Smooth muscle cell (in vitro differentiated cells): Measurements from ENCODE around the gene MUC4. TPM values are rescaled to one million over a fixed set of nuclear protein-coding genes. Genes with fewer than 3 reads are reported as not detected.

Source experiments
- DNase-seq: peaks from one replicate; lab custom pipeline; 2025; ENCODE audit not compliant: unreplicated experiment; lab: John Stamatoyannopoulos, UW
- H2AFZ ChIP-seq: fragments of 200-600 bp; sonication (generic); 2 replicates; pipeline ENCODE4 v1.6.0; 2016; ENCODE audit warnings: antibody characterized with exemption, low read depth, mild to moderate bottlenecking
- H3F3A ChIP-seq: fragments of 200-600 bp; sonication (generic); 2 replicates; pipeline ENCODE4 v1.6.0; 2017; ENCODE audit warnings: antibody characterized with exemption, low read depth
- H3K27ac ChIP-seq: fragments of 200-600 bp; sonication (generic); 2 replicates; pipeline ENCODE4 v1.5.1; 2016; ENCODE audit warnings: low read depth, mild to moderate bottlenecking
- H3K27me3 ChIP-seq: fragments of 200-600 bp; sonication (generic); 2 replicates; pipeline ENCODE4 v1.6.1; 2016; ENCODE audit warnings: low read depth, mild to moderate bottlenecking
- H3K36me3 ChIP-seq: fragments of 200-600 bp; sonication (generic); 2 replicates; pipeline ENCODE4 v1.5.1; 2016; ENCODE audit warnings: low read depth
- H3K4me1 ChIP-seq: fragments of 200-600 bp; sonication (generic); 2 replicates; pipeline ENCODE4 v1.5.1; 2016; ENCODE audit warnings: low read depth
- H3K4me2 ChIP-seq: fragments of 200-600 bp; sonication (generic); 2 replicates; pipeline ENCODE4 v1.6.0; 2016; ENCODE audit warnings: mild to moderate bottlenecking
- H3K4me3 ChIP-seq: fragments of 200-600 bp; sonication (generic); 2 replicates; pipeline ENCODE4 v1.5.1; 2016; ENCODE audit warnings: mild to moderate bottlenecking
- H3K79me2 ChIP-seq: fragments of 200-600 bp; sonication (generic); 2 replicates; pipeline ENCODE4 v1.6.0; 2016; ENCODE audit warnings: low read depth, mild to moderate bottlenecking
- H3K9ac ChIP-seq: fragments of 200-600 bp; sonication (generic); 2 replicates; pipeline ENCODE4 v1.6.0; 2016; ENCODE audit warnings: low read depth
- H3K9me3 ChIP-seq: fragments of 200-600 bp; sonication (generic); replicated peaks from 2 replicates; pipeline ENCODE4 v1.5.1; 2016; ENCODE audit warnings: low read depth
- H4K20me1 ChIP-seq: fragments of 200-600 bp; sonication (generic); 2 replicates; pipeline ENCODE4 v1.6.0; 2016; ENCODE audit warnings: low read depth
- WGBS: methylation state at CpG from one replicate; pipeline ENCODE4 v1.1.7; 2016; ENCODE audit warnings: low lambda C conversion rate; 5-methylcytosine and 5-hydroxymethylcytosine counted together
- polyA plus RNA-seq: library from polyadenylated mRNA; unstranded; fragments of >200 nt; fragmentation: Nextera tagmentation; extraction: Ambion mirVana; gene quantifications from 2 replicates; pipeline ENCODE4 v1.2.1, GENCODE V29; 2016
- total RNA-seq: library from RNA; depleted of rRNA; stranded (reverse); fragments of >200 nt; gene quantifications from 2 replicates; pipeline ENCODE4 v1.2.3, GENCODE V29; 2014
- TF ChIP-seq, protein P1 (sequence below): fragments of 200-600 bp; sonication (generic); IDR thresholded peaks from 2 replicates; pipeline ENCODE4 v1.5.1; 2017; ENCODE audit warnings: borderline replicate concordance, mild to moderate bottlenecking, antibody characterized with exemption; ENCODE audit not compliant: insufficient read depth, poor library complexity, severe bottlenecking

The MUC4 gene
- total and polyA plus RNA-seq, 2 experiments from 2014 or later, result not detected

DNA sequence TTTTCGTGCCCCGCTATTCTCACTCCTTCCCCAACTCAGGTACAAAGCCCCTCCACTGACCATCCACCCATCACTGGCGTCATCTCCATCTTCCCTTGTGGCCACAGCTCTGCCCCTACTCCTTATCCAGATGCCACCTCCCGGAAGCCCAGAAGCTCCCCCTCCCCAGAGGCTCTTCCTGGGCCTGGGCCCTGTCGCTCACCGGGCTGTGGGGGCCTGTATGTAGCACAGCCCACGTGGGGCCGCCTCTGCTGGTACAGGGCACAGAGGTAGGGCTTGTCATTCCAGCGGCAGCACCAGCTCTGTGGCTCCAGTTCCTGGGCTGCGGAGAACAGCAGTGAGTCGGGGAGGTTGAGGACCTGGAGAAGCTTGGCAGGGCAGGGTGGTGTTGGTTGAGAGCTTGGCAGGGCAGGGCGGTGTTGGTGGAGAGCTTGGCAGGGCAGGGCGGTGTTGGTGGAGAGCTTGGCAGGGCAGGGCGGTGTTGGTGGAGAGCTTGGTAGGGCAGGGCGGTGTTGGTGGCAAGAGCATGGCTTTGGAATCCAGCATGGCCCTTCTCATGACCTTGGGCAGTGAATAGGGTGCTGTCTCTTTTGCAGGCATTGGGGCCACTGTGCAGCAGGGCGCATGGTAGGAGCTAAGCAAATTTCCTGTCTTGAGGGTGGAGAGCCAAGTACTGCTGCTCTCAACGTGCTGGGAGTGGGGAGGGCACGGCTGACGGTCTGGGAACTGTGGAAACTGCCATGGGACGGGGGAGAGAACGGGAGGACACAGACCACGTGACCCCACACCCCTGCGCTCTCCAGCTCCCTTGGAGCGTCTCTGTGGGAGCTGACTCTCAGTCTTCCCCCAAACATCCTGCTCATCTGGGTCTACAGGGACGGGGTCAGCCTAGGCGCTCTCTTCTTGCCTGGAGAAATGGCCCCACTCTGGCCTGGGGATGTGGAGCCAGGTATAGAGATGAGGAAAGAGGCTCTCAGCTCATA is 47.6 kb downstream of the MUC4 start:
- TF ChIP-seq, protein P1, sequence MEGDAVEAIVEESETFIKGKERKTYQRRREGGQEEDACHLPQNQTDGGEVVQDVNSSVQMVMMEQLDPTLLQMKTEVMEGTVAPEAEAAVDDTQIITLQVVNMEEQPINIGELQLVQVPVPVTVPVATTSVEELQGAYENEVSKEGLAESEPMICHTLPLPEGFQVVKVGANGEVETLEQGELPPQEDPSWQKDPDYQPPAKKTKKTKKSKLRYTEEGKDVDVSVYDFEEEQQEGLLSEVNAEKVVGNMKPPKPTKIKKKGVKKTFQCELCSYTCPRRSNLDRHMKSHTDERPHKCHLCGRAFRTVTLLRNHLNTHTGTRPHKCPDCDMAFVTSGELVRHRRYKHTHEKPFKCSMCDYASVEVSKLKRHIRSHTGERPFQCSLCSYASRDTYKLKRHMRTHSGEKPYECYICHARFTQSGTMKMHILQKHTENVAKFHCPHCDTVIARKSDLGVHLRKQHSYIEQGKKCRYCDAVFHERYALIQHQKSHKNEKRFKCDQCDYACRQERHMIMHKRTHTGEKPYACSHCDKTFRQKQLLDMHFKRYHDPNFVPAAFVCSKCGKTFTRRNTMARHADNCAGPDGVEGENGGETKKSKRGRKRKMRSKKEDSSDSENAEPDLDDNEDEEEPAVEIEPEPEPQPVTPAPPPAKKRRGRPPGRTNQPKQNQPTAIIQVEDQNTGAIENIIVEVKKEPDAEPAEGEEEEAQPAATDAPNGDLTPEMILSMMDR, result no peak
- H3K27ac ChIP-seq, result no peak overlapping the region
- no peaks in the 10 kb centered on the region for H3K36me3 ChIP-seq
- no peaks in the 10 kb centered on the region for H3F3A ChIP-seq
- no peaks in the 10 kb centered on the region for H3K27me3 ChIP-seq
- no peaks in the 10 kb centered on the region for H3K4me1 ChIP-seq
- H2AFZ ChIP-seq, result no peak overlapping the region
- no peak overlapping the region for H3K9ac ChIP-seq
- H3K4me2 ChIP-seq, result no peak overlapping the region
- DNase-seq, result no peak
- no peaks in the 10 kb centered on the region for H3K79me2 ChIP-seq
- no peak overlapping the region for H3K4me3 ChIP-seq
- H3K9me3 ChIP-seq, result no peaks in the 10 kb centered on the region
- H4K20me1 ChIP-seq, result no peaks in the 10 kb centered on the region
- WGBS, result 89% methylated on average over 25 of the region's 26 CpGs

DNA sequence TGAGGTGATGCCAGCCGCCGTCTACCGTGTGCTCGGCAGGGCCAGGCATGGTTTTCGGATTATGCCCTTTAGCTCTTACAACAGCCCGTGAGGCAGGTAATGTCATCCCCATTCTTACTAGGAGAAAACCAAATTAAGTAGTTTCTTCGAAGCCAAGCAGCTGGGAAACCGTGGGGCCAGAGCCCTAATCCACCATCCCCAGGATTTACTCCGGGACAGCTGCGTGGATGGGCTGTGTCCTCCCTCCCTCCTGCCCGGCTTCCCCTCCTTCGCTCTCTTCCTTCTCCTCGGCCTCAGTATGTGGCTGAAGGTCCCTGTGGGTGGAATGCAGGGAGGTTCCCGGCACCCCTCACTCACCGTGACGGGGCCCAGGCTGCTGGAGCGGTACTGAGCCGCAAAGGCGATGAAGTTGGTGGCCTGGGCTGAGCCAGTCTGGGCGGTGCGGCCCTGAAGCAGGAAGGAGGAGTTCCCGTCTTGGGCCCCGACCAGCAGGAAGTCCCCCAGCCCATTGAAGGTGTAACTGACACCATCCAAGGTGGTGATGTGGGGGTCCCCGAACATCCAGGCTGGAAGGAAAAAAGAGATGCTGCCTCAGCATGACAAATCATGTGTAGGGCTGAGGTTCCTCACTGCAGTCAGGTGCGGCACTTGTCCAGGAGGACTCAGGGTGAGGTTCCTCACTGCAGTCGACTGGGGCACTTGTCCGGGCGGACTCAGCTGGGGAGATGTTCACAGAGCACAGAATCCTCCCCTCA is 48.5 kb downstream of the MUC4 start:
- H3F3A ChIP-seq, result no peaks in the 10 kb centered on the region
- H3K4me2 ChIP-seq, result no peak overlapping the region
- H3K79me2 ChIP-seq, result no peaks in the 10 kb centered on the region
- TF ChIP-seq, protein P1, result no peak
- no peaks in the 10 kb centered on the region for H3K9me3 ChIP-seq
- H3K27ac ChIP-seq, result no peak overlapping the region
- no peaks in the 10 kb centered on the region for H4K20me1 ChIP-seq
- H3K9ac ChIP-seq, result no peak overlapping the region
- DNase-seq, result no peak
- H2AFZ ChIP-seq, result no peak overlapping the region
- 93% methylated on average over 28 of the region's 28 CpGs for WGBS
- no peaks in the 10 kb centered on the region for H3K27me3 ChIP-seq
- H3K4me1 ChIP-seq, result no peaks in the 10 kb centered on the region
- H3K36me3 ChIP-seq, result no peaks in the 10 kb centered on the region
- no peak overlapping the region for H3K4me3 ChIP-seq

DNA sequence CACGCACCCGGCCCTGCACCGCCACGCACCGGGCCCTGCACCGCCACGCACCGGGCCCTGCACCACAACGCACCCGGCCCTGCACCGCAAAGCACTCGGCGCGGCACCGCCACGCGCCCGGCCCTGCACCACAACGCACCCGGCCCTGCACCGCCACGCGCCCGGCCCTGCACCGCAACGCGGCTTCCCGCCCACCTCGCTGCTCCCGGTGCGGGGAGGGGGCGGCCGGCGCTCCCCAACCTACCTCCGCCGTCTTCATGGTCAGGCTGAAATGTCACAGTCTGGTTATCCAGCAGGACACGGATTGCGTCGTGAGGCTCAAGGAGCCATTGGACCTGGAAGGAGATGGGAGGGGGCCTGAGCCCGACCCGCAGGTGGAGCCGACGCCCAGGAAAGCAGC is 49.1 kb downstream of the MUC4 start:
- H3K4me3 ChIP-seq, result no peak overlapping the region
- no peaks in the 10 kb centered on the region for H3K9me3 ChIP-seq
- H4K20me1 ChIP-seq, result no peaks in the 10 kb centered on the region
- H3K4me2 ChIP-seq, result no peak overlapping the region
- no peaks in the 10 kb centered on the region for H3K27me3 ChIP-seq
- H3K79me2 ChIP-seq, result no peaks in the 10 kb centered on the region
- 95% methylated on average over 28 of the region's 43 CpGs for WGBS
- no peak for DNase-seq
- H3F3A ChIP-seq, result no peaks in the 10 kb centered on the region
- no peak overlapping the region for H3K9ac ChIP-seq
- TF ChIP-seq, protein P1, result no peak
- H2AFZ ChIP-seq, result no peak overlapping the region
- H3K4me1 ChIP-seq, result no peaks in the 10 kb centered on the region
- H3K36me3 ChIP-seq, result no peaks in the 10 kb centered on the region
- H3K27ac ChIP-seq, result no peak overlapping the region
